ENCODE results near the gene HSPG2. TPM values are rescaled to one million over a fixed set of nuclear protein-coding genes. Genes with fewer than 3 reads are reported as not detected.

Gene HSPG2
- total RNA-seq, 2 donors from 2014 or later: 1.2 to 1.6 TPM

DNA sequence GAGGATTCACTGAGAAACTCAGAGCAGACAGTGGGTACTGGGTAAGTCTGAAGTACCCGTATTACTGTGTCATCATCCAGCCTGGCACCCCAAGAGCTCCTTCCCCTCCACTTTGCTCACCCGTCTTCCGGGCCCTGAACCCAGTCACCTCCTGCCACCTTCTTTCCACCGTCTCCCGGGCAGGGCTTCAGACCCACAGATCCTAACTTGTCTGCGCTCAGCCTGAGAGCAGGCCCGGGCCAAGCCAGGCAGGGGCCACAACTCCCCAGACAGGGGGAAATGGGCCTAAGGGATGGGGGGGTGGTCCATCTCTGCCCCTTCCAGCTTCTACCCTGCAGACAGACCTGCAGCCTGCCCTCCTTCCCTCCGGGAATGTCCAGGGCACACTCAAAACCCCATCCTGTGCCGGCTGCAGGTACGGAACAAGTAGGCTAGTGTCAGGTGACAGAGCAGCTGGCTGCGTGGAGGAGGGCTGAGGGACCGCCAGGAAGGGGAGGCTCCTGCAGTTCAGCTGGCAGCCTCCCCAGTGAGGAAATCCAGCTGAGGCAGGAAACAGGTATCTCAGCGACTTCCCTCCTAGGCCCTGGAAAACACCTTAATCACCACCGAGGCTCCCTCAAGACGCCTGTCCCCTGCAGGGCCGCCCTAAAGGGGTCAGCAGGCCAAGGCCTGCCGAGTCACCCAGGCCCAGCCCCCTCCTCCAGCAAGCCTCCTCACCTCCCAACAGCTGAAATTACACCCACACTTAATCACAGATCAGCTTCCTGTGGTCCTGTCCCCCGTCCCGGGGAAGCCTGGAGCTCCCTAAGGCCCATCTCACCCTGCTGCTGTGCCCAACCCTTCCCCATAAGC, 3.5 kb downstream of the HSPG2 start:
- no peaks in the 10 kb centered on the region for H3K9me3 ChIP-seq (ENCODE audit: control insufficient read depth, low read length, poor library complexity, severe bottlenecking)
- DNase-seq (no peak), ATAC-seq (no peak)
- Mint-ChIP-seq H3K27ac (no peak overlapping the region), H3K36me3 (ENCODE audit: low read depth) (peaks cover 8% of the 10 kb centered on the region), H3K4me1 (peaks cover 16% of the 10 kb centered on the region), H3K4me3 (peak overlapping the region; percentile 25), H3K27me3 (peaks cover 24% of the 10 kb centered on the region)

DNA sequence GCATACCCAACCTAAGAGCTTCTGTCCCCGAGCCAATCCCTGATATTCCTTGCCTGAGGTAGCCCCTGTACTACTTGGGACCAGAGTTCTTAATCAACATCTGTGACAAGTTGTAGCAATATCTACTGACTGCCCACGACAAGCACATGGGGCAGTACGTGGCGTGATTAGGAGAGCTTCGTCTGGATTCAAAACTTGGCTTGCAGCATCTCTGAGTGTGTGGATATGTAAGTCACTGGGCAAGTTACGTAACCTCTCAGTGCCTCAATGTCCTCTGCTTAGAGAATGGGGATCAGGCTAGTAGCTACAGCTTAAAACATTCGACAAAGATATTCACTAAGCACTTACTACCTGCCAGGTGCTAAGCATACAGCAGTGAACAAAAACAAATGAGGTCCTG, 5.0 kb downstream of the HSPG2 start:
- Mint-ChIP-seq H3K4me3 (no peak overlapping the region), H3K4me1 (peaks cover 6% of the 10 kb centered on the region), H3K36me3 (ENCODE audit: low read depth) (peaks cover 4% of the 10 kb centered on the region), H3K27ac (no peak overlapping the region), H3K27me3 (peaks cover 15% of the 10 kb centered on the region)
- no peaks in the 10 kb centered on the region for H3K9me3 ChIP-seq (ENCODE audit: control insufficient read depth, low read length, poor library complexity, severe bottlenecking)
- DNase-seq (no peak), ATAC-seq (no peak)

DNA sequence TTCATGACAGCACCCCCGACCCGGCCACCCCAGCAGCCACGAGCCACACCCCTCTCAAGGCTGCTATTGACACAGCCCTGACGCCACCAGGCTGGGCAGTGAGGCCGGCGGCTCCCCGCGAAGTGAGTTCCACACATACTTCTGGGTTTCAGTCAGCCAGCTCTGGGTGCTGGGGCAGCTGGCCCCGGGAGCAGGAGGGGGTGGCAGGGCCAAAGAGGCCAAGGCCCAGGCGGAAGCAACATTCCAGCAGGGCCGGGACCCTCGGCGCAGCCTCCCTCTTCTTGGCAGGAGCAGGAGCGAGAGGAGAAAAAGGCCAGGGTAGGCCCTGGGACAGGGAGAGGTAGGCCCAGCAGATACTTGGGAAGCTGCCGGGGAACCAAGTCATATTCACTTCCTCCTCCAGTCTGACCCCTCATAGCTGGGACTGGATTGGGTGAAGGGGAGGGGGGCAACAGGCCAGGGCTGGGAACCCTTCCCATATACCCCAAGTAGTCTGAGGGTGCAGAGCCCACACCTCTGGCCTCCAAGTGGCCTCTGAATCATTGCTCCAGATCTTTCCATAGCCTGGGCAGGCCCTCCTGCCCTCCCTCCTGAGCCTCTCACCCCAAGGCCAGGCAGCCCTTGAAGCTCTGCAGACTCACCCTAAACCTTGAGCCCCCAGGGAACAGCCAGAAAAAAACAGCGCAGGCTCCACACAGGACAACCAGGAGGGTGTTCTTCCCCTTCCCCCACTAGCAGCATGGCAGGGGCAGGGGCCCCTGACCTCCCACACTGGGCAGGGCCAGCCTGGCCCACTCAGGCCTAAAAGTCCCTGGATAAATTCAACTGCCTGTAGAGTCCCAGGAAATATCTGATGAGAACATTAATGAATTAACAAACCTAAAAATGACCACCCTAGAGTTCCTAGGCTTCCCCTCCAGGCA, 5.7 kb downstream of the HSPG2 start:
- H3K27ac Mint-ChIP-seq: no peak overlapping the region
- peaks cover 15% of the 10 kb centered on the region for H3K27me3 Mint-ChIP-seq
- H3K4me1 Mint-ChIP-seq: peaks cover 6% of the 10 kb centered on the region
- no peak for DNase-seq
- H3K4me3 Mint-ChIP-seq: no peak overlapping the region
- H3K9me3 ChIP-seq (ENCODE audit: control insufficient read depth, low read length, poor library complexity, severe bottlenecking): no peaks in the 10 kb centered on the region
- peaks cover 4% of the 10 kb centered on the region for H3K36me3 Mint-ChIP-seq (ENCODE audit: low read depth)
- no peak for ATAC-seq

DNA sequence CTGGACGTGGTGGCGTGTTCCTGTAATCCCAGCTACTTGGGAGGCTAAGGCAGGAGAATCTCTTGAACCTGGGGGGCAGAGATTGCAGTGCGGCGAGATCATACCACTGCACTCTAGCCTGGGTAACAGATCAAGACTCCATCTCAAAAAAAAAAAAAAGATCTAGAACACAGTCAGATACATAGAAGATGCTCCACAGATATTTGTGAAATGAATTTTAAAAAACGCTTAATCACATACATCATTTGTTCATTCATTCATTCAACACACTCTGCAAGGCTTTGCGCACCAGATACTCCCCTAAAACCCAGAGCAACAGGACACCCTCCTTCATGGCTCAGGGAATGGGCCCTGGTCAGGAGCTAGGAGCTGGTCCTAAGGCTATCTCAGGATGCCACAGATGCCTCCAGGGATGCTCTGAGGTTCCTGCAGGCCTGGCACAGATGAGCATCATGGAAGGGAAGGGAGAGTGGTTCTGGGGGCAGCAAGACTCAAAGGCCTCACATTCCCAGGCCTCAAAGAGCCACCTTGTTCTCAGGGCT, 6.4 kb downstream of the HSPG2 start:
- H3K27me3 Mint-ChIP-seq: peaks cover 14% of the 10 kb centered on the region
- DNase-seq: no peak
- peaks cover 4% of the 10 kb centered on the region for H3K36me3 Mint-ChIP-seq (ENCODE audit: low read depth)
- no peak overlapping the region for H3K4me3 Mint-ChIP-seq
- H3K27ac Mint-ChIP-seq: no peak overlapping the region
- ATAC-seq: no peak
- H3K4me1 Mint-ChIP-seq: peaks cover 6% of the 10 kb centered on the region
- no peaks in the 10 kb centered on the region for H3K9me3 ChIP-seq (ENCODE audit: control insufficient read depth, low read length, poor library complexity, severe bottlenecking)

DNA sequence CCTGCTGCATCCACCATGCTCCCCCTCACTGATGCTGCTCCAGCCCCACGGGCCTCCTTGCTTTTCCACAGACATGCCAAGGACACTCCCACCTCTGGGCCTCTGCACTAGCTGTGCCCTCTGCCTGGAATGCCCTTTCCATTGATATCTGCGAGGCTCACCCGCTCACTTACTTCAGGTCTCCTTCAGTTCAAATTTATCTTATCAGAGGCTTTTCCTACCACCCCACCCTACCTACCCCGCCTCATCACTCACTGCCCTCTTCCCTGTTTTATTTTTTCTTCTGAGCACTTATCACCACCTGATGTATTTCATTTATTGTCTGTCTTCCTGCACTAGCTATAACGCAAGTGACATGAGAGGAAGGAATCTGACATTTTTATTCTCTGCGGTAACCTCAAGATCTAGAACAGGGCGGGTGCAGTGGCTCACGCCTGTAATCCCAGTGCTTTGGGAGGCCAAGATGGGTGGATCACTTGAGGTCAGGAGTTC, 7.0 kb downstream of the HSPG2 start:
- H3K27me3 Mint-ChIP-seq: peaks cover 10% of the 10 kb centered on the region
- no peak overlapping the region for H3K27ac Mint-ChIP-seq
- peaks cover 6% of the 10 kb centered on the region for H3K4me1 Mint-ChIP-seq
- H3K36me3 Mint-ChIP-seq (ENCODE audit: low read depth): peaks cover 4% of the 10 kb centered on the region
- DNase-seq (no peak), ATAC-seq (no peak)
- H3K9me3 ChIP-seq (ENCODE audit: control insufficient read depth, low read length, poor library complexity, severe bottlenecking): no peaks in the 10 kb centered on the region
- H3K4me3 Mint-ChIP-seq: no peak overlapping the region

DNA sequence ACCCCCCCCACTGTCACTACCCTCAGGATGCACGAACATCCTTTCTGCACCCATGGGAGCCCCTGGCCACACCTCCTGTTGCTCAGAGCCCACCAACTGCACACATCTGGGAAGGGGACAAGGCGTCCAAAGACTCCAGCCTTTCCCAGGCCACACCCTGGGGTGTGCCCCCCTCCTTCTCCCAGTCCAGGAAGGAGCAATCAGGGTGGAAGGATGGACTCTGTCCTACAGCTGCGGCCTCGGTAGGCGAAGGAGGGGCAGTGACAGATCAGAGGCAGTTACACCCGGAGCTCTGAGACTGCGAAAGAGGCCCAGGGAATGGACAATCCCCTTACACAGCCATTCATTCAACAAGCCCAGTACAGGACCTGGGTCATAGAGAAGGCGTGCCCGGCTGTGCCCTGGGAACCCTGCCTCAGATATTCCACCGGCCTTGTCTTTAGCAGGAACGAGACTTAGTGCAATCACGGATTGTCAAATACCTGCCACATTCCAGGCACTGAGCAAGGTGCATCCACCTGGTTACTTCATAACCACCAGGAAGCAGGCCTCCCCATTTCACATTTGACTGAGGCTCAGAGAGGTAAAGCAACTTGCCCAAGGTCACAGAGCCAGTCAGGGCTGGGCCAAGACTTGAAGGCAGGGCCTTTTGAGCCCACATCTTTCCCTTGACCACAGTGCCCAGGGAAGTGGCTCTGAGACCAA, 9.4 kb downstream of the HSPG2 start:
- peaks cover 10% of the 10 kb centered on the region for H3K27me3 Mint-ChIP-seq
- no peak overlapping the region for H3K4me3 Mint-ChIP-seq
- no peak for ATAC-seq
- H3K4me1 Mint-ChIP-seq: peaks cover 4% of the 10 kb centered on the region
- peaks cover 4% of the 10 kb centered on the region for H3K36me3 Mint-ChIP-seq (ENCODE audit: low read depth)
- DNase-seq: no peak
- H3K9me3 ChIP-seq (ENCODE audit: control insufficient read depth, low read length, poor library complexity, severe bottlenecking): no peaks in the 10 kb centered on the region
- H3K27ac Mint-ChIP-seq: no peak overlapping the region

DNA sequence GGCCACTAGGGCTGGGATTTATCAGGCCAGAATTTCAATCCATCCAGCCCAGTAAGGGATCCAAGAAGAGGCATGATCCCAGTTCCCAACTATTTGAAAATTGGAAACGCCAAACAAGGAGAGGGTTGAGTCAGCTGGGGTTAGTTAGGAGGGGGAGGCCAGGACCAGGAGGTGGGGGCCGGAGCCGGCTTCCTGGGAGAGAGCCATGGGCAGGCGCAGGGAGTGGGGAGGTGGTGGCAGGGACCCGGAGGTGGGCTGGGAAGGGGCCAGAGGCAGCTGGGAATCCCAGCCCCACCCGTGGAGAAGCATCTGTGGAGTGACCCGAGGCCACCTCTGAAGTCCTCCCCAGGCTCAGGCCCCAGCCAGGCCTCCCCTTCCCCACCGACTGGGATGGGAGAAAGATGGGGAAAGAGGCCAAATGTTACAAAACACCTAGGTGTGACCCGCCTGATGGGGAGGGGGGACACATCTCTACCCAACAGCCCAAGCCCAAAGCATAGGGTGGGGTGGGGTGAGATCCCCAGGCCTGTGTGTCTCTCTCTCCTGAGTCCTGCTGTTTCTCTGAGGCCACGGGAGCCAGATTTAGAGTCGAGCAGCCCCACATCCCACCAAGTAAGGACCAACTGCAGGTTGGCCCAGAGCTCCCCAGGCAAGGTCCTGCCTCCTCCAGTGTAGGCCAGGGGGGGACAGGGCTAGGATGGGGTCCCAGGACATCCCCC, 10.1 kb downstream of the HSPG2 start:
- Mint-ChIP-seq H3K4me3 (no peak overlapping the region), H3K27me3 (peaks cover 4% of the 10 kb centered on the region), H3K36me3 (ENCODE audit: low read depth) (peaks cover 4% of the 10 kb centered on the region), H3K4me1 (peaks cover 4% of the 10 kb centered on the region), H3K27ac (no peak overlapping the region)
- ATAC-seq: no peak
- no peak for DNase-seq
- H3K9me3 ChIP-seq (ENCODE audit: control insufficient read depth, low read length, poor library complexity, severe bottlenecking): no peaks in the 10 kb centered on the region

DNA sequence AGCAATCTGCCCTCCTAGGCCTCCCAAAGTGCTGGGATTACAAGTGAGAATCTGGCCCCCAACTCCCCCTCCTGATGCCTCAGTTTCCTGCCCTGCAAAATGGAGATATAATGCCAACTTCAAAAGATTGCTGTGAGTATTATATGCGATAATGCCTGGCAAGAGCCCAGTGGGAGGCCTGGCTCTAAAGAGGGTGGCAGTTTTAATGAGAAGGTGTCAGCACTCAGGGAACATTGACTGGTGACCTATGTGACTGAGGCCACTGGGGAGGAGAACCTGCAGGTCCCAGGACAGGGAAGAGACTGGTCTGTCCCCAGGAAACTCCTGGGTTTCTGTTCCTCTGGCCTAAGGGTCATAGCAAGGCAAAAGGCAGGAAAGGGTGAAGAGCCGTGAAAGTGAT, 11.0 kb downstream of the HSPG2 start:
- Mint-ChIP-seq H3K36me3 (ENCODE audit: low read depth) (peaks cover 4% of the 10 kb centered on the region), H3K4me3 (no peak overlapping the region), H3K27ac (no peak overlapping the region), H3K4me1 (peaks cover 4% of the 10 kb centered on the region), H3K27me3 (no peaks in the 10 kb centered on the region)
- ATAC-seq (no peak), DNase-seq (no peak)
- H3K9me3 ChIP-seq (ENCODE audit: control insufficient read depth, low read length, poor library complexity, severe bottlenecking): no peaks in the 10 kb centered on the region

DNA sequence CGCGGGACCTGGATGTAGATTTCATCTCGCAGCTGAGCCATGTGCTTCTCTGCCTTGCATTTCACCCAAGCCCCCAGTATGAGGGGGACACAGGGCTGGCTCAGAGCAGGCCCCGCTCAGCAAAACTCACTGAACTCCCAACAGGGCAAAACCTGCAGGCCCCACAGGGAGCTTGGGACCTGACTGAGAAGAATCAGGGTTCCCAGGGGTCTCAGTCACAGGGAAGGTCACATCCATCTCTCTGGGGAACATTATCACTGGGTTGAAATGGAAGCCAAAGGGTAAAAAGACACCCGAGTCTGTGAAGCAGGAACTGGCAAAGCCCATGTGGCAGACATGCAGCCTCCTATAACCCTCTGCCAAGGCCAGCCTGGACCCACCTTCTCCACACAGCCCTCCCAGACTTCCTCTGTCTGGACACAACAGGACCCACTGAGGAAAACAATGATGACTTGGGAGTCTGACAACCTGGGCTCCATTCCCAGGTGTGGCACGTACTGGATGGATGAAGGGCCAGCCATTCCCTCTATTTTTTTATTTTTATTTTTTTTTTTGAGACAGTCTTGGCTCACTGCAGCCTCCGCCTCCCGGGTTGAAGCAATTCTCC, 11.7 kb downstream of the HSPG2 start:
- peaks cover 4% of the 10 kb centered on the region for H3K4me1 Mint-ChIP-seq
- no peaks in the 10 kb centered on the region for H3K27me3 Mint-ChIP-seq
- H3K4me3 Mint-ChIP-seq: no peak overlapping the region
- H3K27ac Mint-ChIP-seq: no peak overlapping the region
- H3K36me3 Mint-ChIP-seq (ENCODE audit: low read depth): peaks cover 4% of the 10 kb centered on the region
- no peak for ATAC-seq
- H3K9me3 ChIP-seq (ENCODE audit: control insufficient read depth, low read length, poor library complexity, severe bottlenecking): no peaks in the 10 kb centered on the region
- no peak for DNase-seq

DNA sequence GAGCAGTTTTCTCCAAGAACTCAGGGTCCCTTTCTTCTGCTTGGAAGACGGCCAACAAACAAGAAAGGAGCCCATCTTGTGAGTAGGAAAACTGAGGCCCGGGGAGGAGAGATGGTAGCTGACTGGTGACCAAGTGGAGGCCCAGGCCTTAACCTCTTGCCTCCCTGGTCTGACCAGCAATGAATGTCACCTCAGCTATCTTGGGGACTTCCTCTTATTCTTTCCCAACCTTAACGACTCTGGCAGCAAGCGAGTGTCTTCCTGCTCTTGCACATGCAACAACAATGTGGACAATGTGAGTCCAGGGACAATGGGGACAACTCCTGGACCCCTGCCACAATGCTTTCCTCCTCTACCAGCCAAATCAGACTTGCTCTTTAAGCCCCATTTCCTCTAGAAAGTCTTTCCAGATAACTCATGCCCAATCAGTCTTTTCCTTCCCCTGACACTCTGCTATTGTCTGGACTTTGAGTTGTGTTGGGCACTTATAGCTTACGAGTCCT, 12.6 kb downstream of the HSPG2 start:
- ATAC-seq: no peak
- Mint-ChIP-seq H3K4me3 (no peak overlapping the region), H3K27ac (no peak overlapping the region), H3K4me1 (peaks cover 2% of the 10 kb centered on the region), H3K27me3 (no peaks in the 10 kb centered on the region), H3K36me3 (ENCODE audit: low read depth) (no peaks in the 10 kb centered on the region)
- H3K9me3 ChIP-seq (ENCODE audit: control insufficient read depth, low read length, poor library complexity, severe bottlenecking): no peaks in the 10 kb centered on the region
- DNase-seq: no peak

DNA sequence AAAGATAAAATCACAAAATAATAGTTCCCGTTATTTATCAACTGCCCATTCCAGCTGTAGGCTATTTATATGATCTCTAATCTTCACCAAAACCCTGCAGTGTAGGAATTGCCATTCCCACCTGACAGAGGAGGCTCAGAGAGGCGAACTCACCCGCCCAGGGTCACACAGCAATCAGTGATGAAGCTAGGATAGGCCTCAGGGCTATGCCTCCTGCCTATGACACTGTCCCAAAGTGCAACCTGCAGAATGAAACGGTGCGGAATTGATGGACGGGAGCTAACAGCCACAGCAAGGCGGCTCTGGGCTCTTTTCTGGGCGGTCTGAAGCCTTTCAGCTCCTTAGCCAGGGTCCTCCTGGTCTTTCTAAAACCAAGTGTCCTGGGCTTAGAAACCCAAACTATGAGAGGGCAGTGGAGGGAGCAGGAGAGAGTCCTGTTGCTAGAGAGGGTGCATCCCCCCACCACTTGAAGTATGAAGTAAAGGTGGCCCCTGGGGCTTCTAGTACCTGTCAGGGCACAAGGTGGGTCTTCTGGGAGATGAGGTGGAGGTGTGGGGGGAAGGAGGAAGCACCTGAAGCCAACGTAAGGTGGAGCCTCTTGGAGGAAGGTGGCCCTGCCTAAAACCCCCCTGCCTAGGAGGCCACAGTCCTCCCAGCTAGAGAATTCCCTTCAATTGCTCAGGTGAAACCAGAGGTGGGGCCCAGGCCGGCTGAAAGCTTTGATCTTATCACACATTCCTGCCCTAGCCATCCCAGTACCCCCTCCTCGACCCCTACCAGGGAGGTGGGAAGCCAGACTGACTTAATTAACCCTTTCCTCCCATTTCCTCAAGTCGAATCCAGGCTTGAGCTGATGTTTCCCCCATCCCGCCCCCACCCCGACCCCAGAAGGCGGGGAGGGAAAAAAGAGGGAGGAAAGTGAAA, 14.8 kb downstream of the HSPG2 start:
- ATAC-seq (no peak), DNase-seq (no peak)
- H3K4me3 Mint-ChIP-seq: no peak overlapping the region
- no peaks in the 10 kb centered on the region for H3K27me3 Mint-ChIP-seq
- H3K4me1 Mint-ChIP-seq: peaks cover 2% of the 10 kb centered on the region
- H3K27ac Mint-ChIP-seq: no peak overlapping the region
- no peaks in the 10 kb centered on the region for H3K9me3 ChIP-seq (ENCODE audit: control insufficient read depth, low read length, poor library complexity, severe bottlenecking)
- no peaks in the 10 kb centered on the region for H3K36me3 Mint-ChIP-seq (ENCODE audit: low read depth)
